Endodermal cell (in vitro differentiated cells): ENCODE measurements around the gene TMEM266. TPM values are rescaled to one million over a fixed set of nuclear protein-coding genes. Genes with fewer than 3 reads are reported as not detected.

Experiments
- DNase-seq: peaks from one replicate; pipeline ENCODE4 v3.0.0-alpha.2; 2017
- H3K27ac ChIP-seq: 2 replicates; pipeline ENCODE4 v1.5.1; 2013; ENCODE audit warnings: mild to moderate bottlenecking, low read depth, low read length, moderate library complexity
- H3K27me3 ChIP-seq: 2 replicates; pipeline ENCODE4 v1.6.1; 2013; ENCODE audit warnings: mild to moderate bottlenecking, low read length, moderate library complexity; ENCODE audit not compliant: insufficient read depth, control insufficient read depth, poor library complexity, severe bottlenecking
- H3K36me3 ChIP-seq: 2 replicates; pipeline ENCODE4 v1.7.0; 2013; ENCODE audit warnings: mild to moderate bottlenecking, low read length, moderate library complexity; ENCODE audit not compliant: control insufficient read depth, insufficient read depth
- H3K4me1 ChIP-seq: one replicate; pipeline ENCODE4 v1.7.0; 2013; ENCODE audit warnings: low read length; ENCODE audit not compliant: control insufficient read depth, insufficient read depth
- H3K4me3 ChIP-seq: 2 replicates; pipeline ENCODE4 v1.5.1; 2013; ENCODE audit warnings: mild to moderate bottlenecking, low read length, moderate library complexity
- H3K9ac ChIP-seq: 2 replicates; pipeline ENCODE4 v1.6.1; 2013; ENCODE audit warnings: mild to moderate bottlenecking, low read length, moderate library complexity; ENCODE audit not compliant: poor library complexity, severe bottlenecking; ENCODE audit errors: extremely low read depth
- H3K9me3 ChIP-seq: 2 replicates; pipeline ENCODE4 v1.6.1; 2013; ENCODE audit warnings: mild to moderate bottlenecking, low read length, moderate library complexity; ENCODE audit not compliant: control insufficient read depth
- H3K27ac Mint-ChIP-seq: 2 replicates; pipeline ENCODE4 v1.8.0; 2020; ENCODE audit warnings: mixed read lengths
- H3K27me3 Mint-ChIP-seq: 2 replicates; pipeline ENCODE4 v1.8.0; 2021; ENCODE audit warnings: mild to moderate bottlenecking, mixed read lengths; ENCODE audit not compliant: insufficient read depth
- H3K36me3 Mint-ChIP-seq: 2 replicates; pipeline ENCODE4 v1.8.0; 2020; ENCODE audit warnings: low read depth, mixed read lengths
- H3K4me1 Mint-ChIP-seq: 2 replicates; pipeline ENCODE4 v1.8.0; 2020; ENCODE audit warnings: mixed read lengths
- H3K4me3 Mint-ChIP-seq: 2 replicates; pipeline ENCODE4 v1.8.0; 2020; ENCODE audit warnings: mild to moderate bottlenecking, moderate library complexity, mixed read lengths
- H3K9me3 Mint-ChIP-seq: 2 replicates; pipeline ENCODE4 v1.8.0; 2020; ENCODE audit warnings: mild to moderate bottlenecking, mixed read lengths
- WGBS, 2 experiments: methylation state at CpG; one replicate each; pipeline versions ENCODE4 v1.1.5 to v1.1.7; 2013; ENCODE audit warnings: missing lambda C conversion rate in 2 of 2, mixed read lengths in 1 of 2; ENCODE audit not compliant: insufficient coverage in 1 of 2, insufficient read length in 1 of 2; 5-methylcytosine and 5-hydroxymethylcytosine counted together
- total RNA-seq, 2 donors: library from RNA; stranded (reverse); fragmentation: NEBNext Ultra II Directional in 1 of 2; extraction: Animal tissue kit (Norgen Biotek cat#: 25700) in 1 of 2; gene quantifications; 2 replicates in 1 of 2; 3 replicates in 1 of 2; pipeline ENCODE4 v1.2.1, GENCODE V29; 2021
- TF ChIP-seq, protein P1 (sequence below): fragments of 200-600 bp; sonication (generic); conservative IDR thresholded peaks from 2 replicates; pipeline ENCODE4 v1.5.0; 2021; ENCODE audit warnings: antibody characterized with exemption, mild to moderate bottlenecking

Gene TMEM266
- total RNA-seq, 2 donors from 2014 or later = 1.8 to 2.0 TPM

- Histone ChIP-seq H3K27ac (no peak overlapping the region), H3K36me3 (no peaks in the 10 kb centered on the region), H3K9me3 (no peaks in the 10 kb centered on the region), H3K9ac (no peak overlapping the region), H3K4me3 (no peak overlapping the region), H3K4me1 (peaks cover 5% of the 10 kb centered on the region), H3K27me3 (peaks cover 17% of the 10 kb centered on the region)
- Mint-ChIP-seq H3K27ac (no peak overlapping the region), H3K27me3 (peaks cover 25% of the 10 kb centered on the region), H3K4me3 (no peak overlapping the region), H3K36me3 (no peaks in the 10 kb centered on the region), H3K9me3 (no peaks in the 10 kb centered on the region), H3K4me1 (peaks cover 16% of the 10 kb centered on the region)
- 74 to 91% methylated on average over 3 to 6 of the region's 6 CpGs for WGBS, 2 experiments
- DNase-seq = no peak
- TF ChIP-seq, protein P1, sequence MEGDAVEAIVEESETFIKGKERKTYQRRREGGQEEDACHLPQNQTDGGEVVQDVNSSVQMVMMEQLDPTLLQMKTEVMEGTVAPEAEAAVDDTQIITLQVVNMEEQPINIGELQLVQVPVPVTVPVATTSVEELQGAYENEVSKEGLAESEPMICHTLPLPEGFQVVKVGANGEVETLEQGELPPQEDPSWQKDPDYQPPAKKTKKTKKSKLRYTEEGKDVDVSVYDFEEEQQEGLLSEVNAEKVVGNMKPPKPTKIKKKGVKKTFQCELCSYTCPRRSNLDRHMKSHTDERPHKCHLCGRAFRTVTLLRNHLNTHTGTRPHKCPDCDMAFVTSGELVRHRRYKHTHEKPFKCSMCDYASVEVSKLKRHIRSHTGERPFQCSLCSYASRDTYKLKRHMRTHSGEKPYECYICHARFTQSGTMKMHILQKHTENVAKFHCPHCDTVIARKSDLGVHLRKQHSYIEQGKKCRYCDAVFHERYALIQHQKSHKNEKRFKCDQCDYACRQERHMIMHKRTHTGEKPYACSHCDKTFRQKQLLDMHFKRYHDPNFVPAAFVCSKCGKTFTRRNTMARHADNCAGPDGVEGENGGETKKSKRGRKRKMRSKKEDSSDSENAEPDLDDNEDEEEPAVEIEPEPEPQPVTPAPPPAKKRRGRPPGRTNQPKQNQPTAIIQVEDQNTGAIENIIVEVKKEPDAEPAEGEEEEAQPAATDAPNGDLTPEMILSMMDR = no peak
These were observed 5.5 kb downstream of the TMEM266 start for GRCh38 chr15:76065245-76065644.

- TF ChIP-seq, protein P1 = no peak
These were observed 6.0 kb downstream of the TMEM266 start for GRCh38 chr15:76065793-76066192.

DNA sequence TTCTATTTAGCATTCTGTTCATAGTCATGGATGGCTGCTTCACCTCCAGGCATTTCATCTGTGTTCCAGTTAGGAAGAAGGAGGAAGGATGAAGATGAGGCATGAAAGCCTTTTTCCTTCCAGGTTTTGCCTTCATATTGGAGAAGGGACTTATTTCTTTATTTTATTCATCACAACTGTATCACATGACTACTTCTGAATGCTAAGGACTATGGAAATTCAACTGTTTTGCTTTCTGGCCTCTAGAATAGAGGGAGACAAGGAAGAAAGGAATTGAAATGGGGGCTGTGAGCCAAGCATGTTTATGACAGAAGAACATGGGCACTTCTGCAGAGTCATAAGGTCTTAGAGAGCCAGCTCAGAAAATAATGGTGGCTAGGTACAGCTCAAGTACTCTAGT is 10.4 kb downstream of the TMEM266 start:
- Mint-ChIP-seq H3K27ac (no peak overlapping the region), H3K4me1 (peaks cover 2% of the 10 kb centered on the region), H3K4me3 (no peak overlapping the region), H3K36me3 (no peaks in the 10 kb centered on the region), H3K9me3 (no peaks in the 10 kb centered on the region), H3K27me3 (no peaks in the 10 kb centered on the region)
- TF ChIP-seq, protein P1 = no peak
- Histone ChIP-seq H3K36me3 (no peaks in the 10 kb centered on the region), H3K4me1 (no peaks in the 10 kb centered on the region), H3K27ac (no peak overlapping the region), H3K27me3 (no peaks in the 10 kb centered on the region), H3K9ac (no peak overlapping the region), H3K4me3 (no peak overlapping the region), H3K9me3 (no peaks in the 10 kb centered on the region)
- no peak for DNase-seq

More at GRCh38 chr15:76065793-76066192, 6.0 kb downstream of the TMEM266 start:
- Mint-ChIP-seq H3K9me3 (no peaks in the 10 kb centered on the region), H3K27ac (no peak overlapping the region), H3K27me3 (peaks cover 19% of the 10 kb centered on the region), H3K4me1 (peaks cover 14% of the 10 kb centered on the region), H3K36me3 (no peaks in the 10 kb centered on the region), H3K4me3 (no peak overlapping the region)
- Histone ChIP-seq H3K4me3 (no peak overlapping the region), H3K36me3 (no peaks in the 10 kb centered on the region), H3K9me3 (no peaks in the 10 kb centered on the region), H3K27ac (no peak overlapping the region), H3K27me3 (peaks cover 11% of the 10 kb centered on the region), H3K4me1 (peaks cover 5% of the 10 kb centered on the region), H3K9ac (no peak overlapping the region)
- 72 to 100% methylated on average over 1 to 5 of the region's 5 CpGs for WGBS, 2 experiments
- DNase-seq = no peak
